HUDEP-2 (cell line): Measurements from ENCODE around the gene VIM.

ENCODE experiments used
- DNase-seq, 76 experiments: peaks; one replicate each; lab custom pipeline; 2025; ENCODE audit not compliant: unreplicated experiment in 76 of 76; lab: John Stamatoyannopoulos, UW

The VIM gene

DNA sequence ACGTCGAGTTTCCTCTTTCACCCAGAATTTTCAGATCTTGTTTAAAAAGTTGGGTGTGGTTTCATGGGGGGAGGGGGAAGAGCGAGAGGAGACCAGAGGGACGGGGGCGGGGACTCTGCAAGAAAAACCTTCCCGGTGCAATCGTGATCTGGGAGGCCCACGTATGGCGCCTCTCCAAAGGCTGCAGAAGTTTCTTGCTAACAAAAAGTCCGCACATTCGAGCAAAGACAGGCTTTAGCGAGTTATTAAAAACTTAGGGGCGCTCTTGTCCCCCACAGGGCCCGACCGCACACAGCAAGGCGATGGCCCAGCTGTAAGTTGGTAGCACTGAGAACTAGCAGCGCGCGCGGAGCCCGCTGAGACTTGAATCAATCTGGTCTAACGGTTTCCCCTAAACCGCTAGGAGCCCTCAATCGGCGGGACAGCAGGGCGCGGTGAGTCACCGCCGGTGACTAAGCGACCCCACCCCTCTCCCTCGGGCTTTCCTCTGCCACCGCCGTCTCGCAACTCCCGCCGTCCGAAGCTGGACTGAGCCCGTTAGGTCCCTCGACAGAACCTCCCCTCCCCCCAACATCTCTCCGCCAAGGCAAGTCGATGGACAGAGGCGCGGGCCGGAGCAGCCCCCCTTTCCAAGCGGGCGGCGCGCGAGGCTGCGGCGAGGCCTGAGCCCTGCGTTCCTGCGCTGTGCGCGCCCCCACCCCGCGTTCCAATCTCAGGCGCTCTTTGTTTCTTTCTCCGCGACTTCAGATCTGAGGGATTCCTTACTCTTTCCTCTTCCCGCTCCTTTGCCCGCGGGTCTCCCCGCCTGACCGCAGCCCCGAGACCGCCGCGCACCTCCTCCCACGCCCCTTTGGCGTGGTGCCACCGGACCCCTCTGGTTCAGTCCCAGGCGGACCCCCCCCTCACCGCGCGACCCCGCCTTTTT is at the start of gene VIM:
VIM (plus strand) TSS at position 151 of the 925 bp plus-strand sequence. CDS start 1,182 bp downstream, outside the sequence.
- peak in 74 of 76 experiments; percentile 11 to 91 (median 66) for DNase-seq

- DNase-seq: no peak
Measured at GRCh38 chr10:17179002-17179401, 49.0 kb upstream of the VIM start.

DNA sequence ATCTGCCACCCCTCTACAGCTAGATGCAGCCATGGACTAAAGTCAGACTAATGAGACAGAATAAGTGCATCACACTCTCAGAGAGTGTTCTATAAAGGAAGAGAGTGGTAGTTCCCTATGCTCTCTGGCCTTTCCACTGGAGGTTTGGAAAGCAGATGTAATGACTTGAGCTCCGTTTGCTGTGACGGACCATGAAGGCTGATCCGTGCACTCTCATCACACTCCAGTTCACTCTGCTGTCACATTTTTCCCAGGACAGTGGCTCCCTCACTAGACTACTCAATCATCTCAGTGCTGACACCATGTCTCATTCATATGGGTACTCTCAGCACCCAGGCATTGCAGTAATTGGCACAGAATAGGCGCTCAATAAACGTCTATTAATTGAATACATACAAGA is 46.9 kb upstream of the VIM start:
- no peak for DNase-seq

- no peak for DNase-seq
Measured at GRCh38 chr10:17181751-17182150, 46.3 kb upstream of the VIM start.

- no peak for DNase-seq
Measured at GRCh38 chr10:17183110-17183509, 44.9 kb upstream of the VIM start.

- no peak for DNase-seq
Measured at GRCh38 chr10:17185873-17186272, 42.2 kb upstream of the VIM start.

DNA sequence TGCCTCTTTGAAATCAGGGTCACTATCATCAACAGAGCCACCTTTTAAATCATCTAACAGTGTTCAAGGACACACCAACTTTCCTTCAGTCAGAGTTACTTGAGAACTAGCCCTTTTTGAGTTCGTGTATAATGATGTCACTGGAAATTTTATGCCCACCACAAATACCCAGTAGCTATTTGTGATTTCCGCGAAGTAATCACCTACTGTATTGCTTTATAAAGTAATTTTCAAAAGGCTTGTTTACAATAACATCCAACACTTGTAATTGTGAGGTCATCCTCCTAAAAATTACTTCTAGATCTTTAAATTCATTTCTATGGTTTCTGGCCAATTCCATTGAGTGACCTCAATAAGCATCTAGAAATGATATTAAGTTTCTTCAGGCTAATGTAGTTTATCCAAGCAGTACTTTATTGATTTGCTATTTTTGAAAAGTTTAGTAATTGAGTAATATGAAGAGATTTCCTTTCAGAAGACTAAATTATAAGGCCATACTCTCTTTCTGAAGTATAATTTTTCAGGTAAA is 39.3 kb upstream of the VIM start:
- DNase-seq: no peak

GRCh38 chr10:17190602-17191001 is 37.4 kb upstream of the VIM start:
- DNase-seq: no peak

DNA sequence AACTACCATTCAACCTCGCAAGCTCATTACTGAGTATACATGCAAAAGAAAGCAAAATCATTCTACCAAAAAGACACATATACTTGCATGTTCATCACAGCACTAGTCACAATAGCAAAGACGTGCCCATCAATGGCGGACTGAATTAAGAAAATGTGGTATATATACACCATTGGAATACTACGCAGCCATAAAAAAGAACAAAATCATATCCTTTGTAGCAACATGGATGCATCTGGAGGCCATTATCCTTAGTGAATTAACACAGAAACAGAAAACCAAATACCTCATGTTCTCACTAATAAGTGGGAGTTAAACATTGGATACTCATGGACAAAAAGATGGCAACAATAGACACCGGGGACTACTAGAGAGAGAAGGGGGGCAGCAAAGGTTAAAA is 33.0 kb upstream of the VIM start:
- DNase-seq: no peak

GRCh38 chr10:17196045-17196444 is 32.0 kb upstream of the VIM start:
- DNase-seq: no peak

GRCh38 chr10:17196573-17196972 is 31.5 kb upstream of the VIM start:
- DNase-seq: no peak

GRCh38 chr10:17199351-17199804 is 28.7 kb upstream of the VIM start:
- peak in 1 of 76 experiments; percentile 9 for DNase-seq

GRCh38 chr10:17200001-17200911 is 27.8 kb upstream of the VIM start:
- DNase-seq: no peak

DNA sequence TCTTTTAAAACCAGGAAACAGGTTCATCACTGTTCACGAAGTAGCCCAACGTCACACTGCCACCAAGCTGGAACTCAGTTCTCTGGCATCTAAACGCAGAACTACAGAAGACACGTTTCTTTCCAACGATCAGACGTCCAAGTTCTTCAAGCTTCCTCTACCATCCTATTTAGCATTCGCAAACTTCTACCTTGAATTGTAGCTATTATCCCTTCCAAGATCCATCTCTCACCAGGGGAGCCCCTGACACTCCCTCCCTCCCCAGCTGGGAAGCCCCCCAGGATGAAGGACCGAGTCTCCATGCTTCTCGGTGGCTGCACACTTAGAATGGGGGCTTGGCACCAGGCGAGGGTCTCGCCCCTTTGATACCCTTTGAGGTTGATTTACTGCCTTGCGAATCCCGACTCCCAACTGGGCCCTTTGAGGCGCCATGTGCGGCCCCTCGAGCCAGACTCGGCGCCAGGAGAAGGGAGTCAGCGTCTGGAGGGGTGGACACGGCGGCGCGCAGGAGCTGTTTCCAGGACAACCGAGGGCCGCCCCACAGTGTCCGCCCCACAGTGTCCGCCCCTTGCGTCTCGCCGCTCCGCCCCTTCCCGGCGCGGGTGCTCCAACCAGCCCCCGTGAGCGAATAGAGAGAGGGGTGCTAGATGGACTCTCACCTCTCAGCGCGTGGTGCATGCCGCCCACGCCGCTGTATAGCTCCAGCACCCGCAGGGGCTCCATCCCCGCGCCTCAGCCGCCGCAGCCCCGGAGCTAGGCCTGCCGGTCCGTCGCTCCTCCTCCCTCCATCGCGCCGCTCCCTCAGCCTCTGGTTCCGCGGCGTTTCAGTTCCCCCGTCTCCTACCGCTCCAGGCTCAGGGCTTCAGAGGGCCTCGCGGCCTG is 26.9 kb upstream of the VIM start, which contains the start of gene TRDMT1:
TRDMT1 (minus strand) TSS at position 761 of the 882 bp plus-strand sequence; CDS start at position 723, 38 bp downstream.
- DNase-seq: peak in 75 of 76 experiments; percentile 17 to 94 (median 75)

GRCh38 chr10:17201794-17202116 is 26.3 kb upstream of the VIM start:
- no peak for DNase-seq

DNA sequence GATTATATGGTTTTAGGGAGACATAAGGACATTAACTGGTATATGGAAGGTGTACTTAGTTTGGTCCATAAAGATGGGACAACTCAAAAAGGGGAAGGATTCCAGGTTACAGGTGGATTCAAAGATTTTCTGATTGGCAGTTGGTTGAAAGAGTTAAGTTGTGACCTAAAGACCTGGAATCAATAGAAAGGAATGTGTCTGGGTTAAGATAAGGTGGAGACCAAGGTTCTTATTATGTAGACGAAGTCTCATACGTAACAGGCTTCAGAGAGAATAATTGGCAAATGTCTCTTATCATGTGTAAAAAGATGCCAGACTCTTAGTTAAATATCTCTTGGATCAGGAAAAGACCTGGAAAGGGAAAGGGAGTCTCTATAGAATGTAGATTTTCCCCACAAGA is 25.5 kb upstream of the VIM start:
- DNase-seq: peak in 1 of 76 experiments; percentile 43

DNA sequence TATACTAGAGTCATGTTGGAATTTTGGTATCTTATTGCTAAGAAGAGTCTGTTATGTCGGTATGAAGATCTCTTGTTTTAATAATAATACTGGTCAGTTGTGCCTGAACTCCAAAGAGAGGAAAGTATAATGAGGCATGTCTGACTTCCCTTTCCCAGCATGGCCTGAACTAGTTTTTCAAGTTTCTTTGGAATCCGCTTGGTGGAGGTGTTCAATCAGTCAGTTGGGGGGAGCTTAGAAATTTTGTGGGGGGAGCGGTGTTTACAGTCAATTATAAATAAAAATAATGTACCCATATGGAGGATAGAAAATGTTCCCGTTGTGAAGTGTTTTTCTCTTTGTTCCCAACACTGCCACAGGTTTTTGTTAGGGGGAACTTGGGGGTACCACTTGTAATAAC is 25.0 kb upstream of the VIM start:
- no peak for DNase-seq

DNA sequence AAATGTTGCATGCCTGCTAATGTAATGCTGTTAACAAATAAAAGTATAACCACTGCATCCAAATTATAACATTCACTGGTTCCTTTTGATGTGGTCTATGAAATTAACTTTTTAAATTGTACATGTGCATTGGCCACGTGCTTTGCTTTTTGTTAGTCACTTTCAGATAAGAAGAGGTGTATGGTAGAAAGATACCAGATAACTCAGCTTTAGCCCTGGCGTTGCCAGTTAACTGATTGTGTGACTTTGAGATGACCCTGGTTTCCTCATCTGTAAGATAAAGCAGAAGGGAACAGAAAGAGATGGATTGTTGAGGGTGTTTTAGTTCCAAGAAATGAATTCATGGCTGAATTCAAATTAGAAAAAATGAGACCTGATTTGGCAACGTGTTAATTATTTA is 24.6 kb upstream of the VIM start:
- DNase-seq: peak in 38 of 76 experiments; percentile 5 to 71 (median 38)

GRCh38 chr10:17206210-17206709 is 21.8 kb upstream of the VIM start:
- DNase-seq: no peak

DNA sequence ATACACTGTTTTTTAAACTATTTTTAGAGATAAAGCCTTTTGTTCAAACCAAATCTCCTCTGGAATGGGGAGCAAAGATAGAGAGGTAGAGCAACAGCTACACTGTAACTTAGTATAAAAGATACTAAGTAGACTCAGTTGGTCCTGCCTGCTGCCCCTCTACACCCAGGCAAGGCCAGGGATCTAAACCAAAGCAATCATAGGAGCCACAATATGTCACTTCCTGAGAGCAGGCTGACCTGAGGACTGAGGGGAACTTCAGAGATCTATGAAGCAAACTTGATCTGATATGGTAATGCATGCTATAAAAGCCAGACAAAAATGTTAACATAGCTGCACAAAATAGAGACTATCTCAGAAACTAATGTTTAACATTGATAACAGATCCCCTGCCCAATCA is 19.6 kb upstream of the VIM start:
- DNase-seq: no peak
